H1 (cell line): Measurements from ENCODE around the gene AP1G2. TPM values are rescaled to one million over a fixed set of nuclear protein-coding genes. Genes with fewer than 3 reads are reported as not detected.

Experiments used
- CTCF ChIA-PET: fragments of 300-600 bp; sonication (Branson Sonifier 250); formaldehyde crosslinking; loops from one replicate; lab custom pipeline; 2021; ENCODE audit not compliant: partially characterized antibody; lab: Charles Lee
- POLR2A ChIA-PET: fragments of 300-600 bp; sonication (Branson Sonifier 250); formaldehyde crosslinking; loops from one replicate; lab custom pipeline; 2021; ENCODE audit warnings: inconsistent platforms; ENCODE audit not compliant: partially characterized antibody; lab: Charles Lee
- DNase-seq, 2 experiments: peaks; one replicate each; pipeline versions ENCODE4 v3.0.0 to v3.0.0-alpha.2; 2010 to 2022; ENCODE audit warnings: low spot score in 2 of 2, low read depth in 1 of 2, mixed read lengths in 1 of 2
- FAIRE-seq: peaks from 2 replicates; lab custom pipeline; 2011; peaks lifted over from hg19 to GRCh38; lab: Jason Lieb, UNC
- H2AFZ ChIP-seq: 2 replicates; pipeline ENCODE4 v1.8.1; 2012; ENCODE audit warnings: low read length, inconsistent platforms
- H2AK5ac ChIP-seq: 2 replicates; pipeline ENCODE4 v1.6.1; 2013; ENCODE audit warnings: low read depth, low read length
- H2BK120ac ChIP-seq: replicated peaks from 2 replicates; pipeline ENCODE3; 2013; ENCODE audit warnings: low read depth, low read length, inconsistent platforms
- H2BK12ac ChIP-seq: 2 replicates; pipeline ENCODE4 v1.6.1; 2013; ENCODE audit warnings: low read depth, low read length
- H2BK15ac ChIP-seq: 2 replicates; pipeline ENCODE4 v1.6.1; 2013; ENCODE audit warnings: low read length
- H2BK20ac ChIP-seq: 2 replicates; pipeline ENCODE4 v1.6.1; 2013; ENCODE audit warnings: low read length
- H2BK5ac ChIP-seq: 2 replicates; pipeline ENCODE4 v1.6.1; 2013; ENCODE audit warnings: low read depth, low read length
- H3K14ac ChIP-seq: 2 replicates; pipeline ENCODE4 v1.6.1; 2013; ENCODE audit warnings: inconsistent platforms; ENCODE audit not compliant: insufficient read length
- H3K18ac ChIP-seq: 2 replicates; pipeline ENCODE4 v1.6.1; 2013; ENCODE audit warnings: low read length; ENCODE audit errors: extremely low read depth
- H3K23ac ChIP-seq: 2 replicates; pipeline ENCODE4 v1.6.1; 2013; ENCODE audit warnings: inconsistent platforms; ENCODE audit not compliant: insufficient read length
- H3K23me2 ChIP-seq: 2 replicates; pipeline ENCODE4 v1.6.1; 2013; ENCODE audit warnings: low read depth, low read length
- H3K27ac ChIP-seq: 2 replicates; pipeline ENCODE4 v1.6.1; 2011; ENCODE audit warnings: low read depth, low read length, inconsistent platforms
- H3K27me3 ChIP-seq, 4 experiments: replicated peaks in 1 of 4; 1 replicate in 1 of 4; 2 replicates in 3 of 4; pipeline versions ENCODE4 v1.6.1 to v1.8.1; 2011 to 2013; ENCODE audit warnings: low read length in 3 of 4, mild to moderate bottlenecking in 3 of 4, inconsistent platforms in 2 of 4, mixed read lengths in 2 of 4, moderate library complexity in 1 of 4; ENCODE audit not compliant: control insufficient read depth in 3 of 4, insufficient read depth in 3 of 4; ENCODE audit errors: extremely low read depth in 1 of 4
- H3K36me3 ChIP-seq, 4 experiments: 2 replicates each; pipeline versions ENCODE4 v1.6.1 to v1.8.1; 2011 to 2013; ENCODE audit warnings: mild to moderate bottlenecking in 4 of 4, low read length in 3 of 4, moderate library complexity in 2 of 4, control low read depth in 1 of 4, inconsistent platforms in 1 of 4; ENCODE audit not compliant: insufficient read depth in 4 of 4, control insufficient read depth in 2 of 4
- H3K4ac ChIP-seq: replicated peaks from 2 replicates; pipeline ENCODE3; 2013; ENCODE audit warnings: low read length, low read depth, mixed read lengths, inconsistent platforms; ENCODE audit not compliant: insufficient read length
- H3K4me1 ChIP-seq, 4 experiments: replicated peaks in 1 of 4; 1 replicate in 1 of 4; 2 replicates in 3 of 4; pipeline versions ENCODE4 v1.6.1 to v1.8.1; 2011 to 2013; ENCODE audit warnings: low read length in 3 of 4, inconsistent platforms in 2 of 4, mixed read lengths in 1 of 4; ENCODE audit not compliant: insufficient read depth in 4 of 4, control insufficient read depth in 3 of 4
- H3K4me2 ChIP-seq, 2 experiments: 2 replicates each; pipeline versions ENCODE4 v1.6.1 to v1.8.1; 2011 to 2013; ENCODE audit warnings: low read depth in 2 of 2, low read length in 2 of 2, control low read depth in 1 of 2, inconsistent platforms in 1 of 2, mild to moderate bottlenecking in 1 of 2; ENCODE audit not compliant: insufficient read depth in 1 of 2
- H3K4me3 ChIP-seq, 4 experiments: fragments of 200-600, 300-600 bp in 1 of 4; sonication (generic), shearing (Covaris generic), sonication (Bioruptor Twin) in 1 of 4; 2 replicates each; pipeline versions ENCODE4 v1.5.1 to v1.8.1; 2011 to 2016; ENCODE audit warnings: low read length in 4 of 4, low read depth in 3 of 4, control low read depth in 2 of 4, inconsistent platforms in 2 of 4, mild to moderate bottlenecking in 2 of 4, mixed read lengths in 1 of 4, moderate library complexity in 1 of 4; ENCODE audit not compliant: insufficient read depth in 2 of 4; ENCODE audit errors: extremely low read depth in 1 of 4
- H3K56ac ChIP-seq: replicated peaks from 2 replicates; pipeline ENCODE3; 2013; ENCODE audit warnings: low read depth, mild to moderate bottlenecking, mixed read lengths, low read length, inconsistent platforms; ENCODE audit not compliant: insufficient read length
- H3K79me1 ChIP-seq: 2 replicates; pipeline ENCODE4 v1.6.1; 2013; ENCODE audit warnings: low read depth, low read length, control low read depth
- H3K79me2 ChIP-seq, 2 experiments: 2 replicates each; pipeline versions ENCODE4 v1.6.1 to v1.8.1; 2012 to 2013; ENCODE audit warnings: low read length in 2 of 2, mild to moderate bottlenecking in 2 of 2, inconsistent platforms in 1 of 2; ENCODE audit not compliant: insufficient read depth in 2 of 2, control insufficient read depth in 1 of 2
- H3K9ac ChIP-seq, 4 experiments: replicated peaks in 1 of 4; 1 replicate in 1 of 4; 2 replicates in 3 of 4; pipeline versions ENCODE4 v1.6.1 to v1.8.1; 2011 to 2013; ENCODE audit warnings: low read depth in 3 of 4, low read length in 3 of 4, control low read depth in 2 of 4, mild to moderate bottlenecking in 2 of 4, moderate library complexity in 2 of 4, inconsistent platforms in 1 of 4; ENCODE audit errors: extremely low read depth in 1 of 4
- H3K9me3 ChIP-seq, 2 experiments: 2 replicates each; pipeline versions ENCODE4 v1.6.1 to v1.8.1; 2012 to 2013; ENCODE audit warnings: mild to moderate bottlenecking in 2 of 2, moderate library complexity in 2 of 2, control low read depth in 1 of 2, inconsistent platforms in 1 of 2, low read depth in 1 of 2, low read length in 1 of 2, mixed read lengths in 1 of 2; ENCODE audit not compliant: insufficient read depth in 2 of 2
- H4K20me1 ChIP-seq, 2 experiments: replicated peaks in 1 of 2; 2 replicates each; pipeline versions ENCODE3 to v1.8.1; 2011 to 2013; ENCODE audit warnings: inconsistent platforms in 2 of 2, low read length in 2 of 2, mild to moderate bottlenecking in 1 of 2; ENCODE audit not compliant: insufficient read depth in 2 of 2, control insufficient read depth in 1 of 2
- H4K5ac ChIP-seq: 2 replicates; pipeline ENCODE4 v1.6.1; 2013; ENCODE audit warnings: low read length, low read depth, mixed read lengths, inconsistent platforms; ENCODE audit not compliant: insufficient read length
- H4K8ac ChIP-seq: 2 replicates; pipeline ENCODE4 v1.8.0; 2013; ENCODE audit warnings: mild to moderate bottlenecking, moderate library complexity, low read length, inconsistent platforms; ENCODE audit not compliant: insufficient read depth; ENCODE audit errors: extremely low read depth
- H4K91ac ChIP-seq: replicated peaks from 2 replicates; pipeline ENCODE3; 2013; ENCODE audit warnings: low read length, mixed read lengths, inconsistent platforms; ENCODE audit not compliant: insufficient read length
- JUN ChIP-seq: IDR thresholded peaks from 2 replicates; pipeline ENCODE4 v1.6.1; 2011; ENCODE audit warnings: low read depth, mild to moderate bottlenecking, improper control_type of control experiment, low read length
- POLR2AphosphoS5 ChIP-seq: IDR thresholded peaks from 2 replicates; pipeline ENCODE4 v1.6.1; 2011; ENCODE audit warnings: low read depth, low read length
- WGBS, 2 experiments: shearing (Covaris generic) in 1 of 2; methylation state at CpG; one replicate each; pipeline versions ENCODE4 v1.1.6 to v1.1.7; 2013 to 2015; ENCODE audit warnings: low lambda C conversion rate in 2 of 2, mixed read lengths in 2 of 2, inconsistent platforms in 1 of 2, low coverage in 1 of 2, missing lambda C conversion rate in 1 of 2; ENCODE audit not compliant: insufficient replicate concordance in 2 of 2, insufficient coverage in 1 of 2, insufficient read length in 1 of 2; ENCODE audit errors: extremely low coverage in 1 of 2, missing lambda C conversion rate in 1 of 2; 5-methylcytosine and 5-hydroxymethylcytosine counted together
- polyA plus RNA-seq, 7 experiments: library from polyadenylated mRNA; depleted of rRNA in 3 of 7; stranded (reverse) in 5 of 7; unstranded in 2 of 7; fragments of >200 nt in 5 of 7; fragments of 200-250 nt in 2 of 7; gene quantifications; 1 replicate in 5 of 7; 2 replicates in 1 of 7; 4 replicates in 1 of 7; pipeline versions ENCODE4 v1.2.1 to v1.2.3, GENCODE V29; 2011 to 2013; ENCODE audit warnings: missing spikeins in 2 of 7, mixed read lengths in 2 of 7
- total RNA-seq: library from RNA; stranded (reverse); fragmentation: NEBNext Ultra II Directional; extraction: Animal tissue kit (Norgen Biotek cat#: 25700); gene quantifications from 2 replicates; pipeline ENCODE4 v1.2.1, GENCODE V29; 2021

The AP1G2 gene
- total and polyA plus RNA-seq, 2 of the 8 experiments (the other 6 are each of a cell fraction or from before 2014, with no cell fraction given) = 70.9 to 134 TPM

- H3K79me1 ChIP-seq = 0 out of 2 replicates have a peak, but pooled peaks cover 7% of the 10 kb centered on the region
- no peak overlapping the region for H2AFZ ChIP-seq
- peaks cover 0 to 17% (median 10%) of the 10 kb centered on the region in 4 experiments; a peak in 6 of 7 replicates for H3K4me1 ChIP-seq
- H2BK15ac ChIP-seq = no peak overlapping the region
- H4K5ac ChIP-seq = no peak overlapping the region
- no peak overlapping the region for H3K14ac ChIP-seq
- H4K8ac ChIP-seq = peak overlapping the region; percentile 64; the same call in 1 of the 2 replicates
- peaks cover 0 to 19% of the 10 kb centered on the region in 2 experiments; a peak in 2 of 4 replicates for H3K79me2 ChIP-seq
- ChIA-PET CTCF (interaction anchor here (0.6 to 70.5 kb wide), 6 partner anchors 29 to 228 kb away, joined by 3 to 2092 read pairs (median 32); partner anchors contain the start of gene NGDN), POLR2A (interaction anchor here (1.3 to 52.7 kb wide), 4 partner anchors 10 to 78 kb away, joined by 4 to 1523 read pairs (median 492); partner anchors contain the start of genes AP1G2, NGDN and ZFHX2)
- peak overlapping the region; percentile 39; the same call in 1 of the 2 replicates for H2BK12ac ChIP-seq
- H3K9me3 ChIP-seq = no peaks in the 10 kb centered on the region
- peak overlapping the region; percentile 56 to 87 (median 80) for H3K4me3 ChIP-seq
- TF ChIP-seq JUN = no peak
- 0 out of 2 replicates have a peak, but pooled peaks have one; percentile 40 for TF ChIP-seq POLR2AphosphoS5
- H3K23ac ChIP-seq = no peak overlapping the region
- no peaks in the 10 kb centered on the region for H3K27me3 ChIP-seq
- DNase-seq (no peak), FAIRE-seq (no peak)
- H2BK5ac ChIP-seq = peak overlapping the region; percentile 93
- H3K56ac ChIP-seq = no peak overlapping the region
- 67% methylated on average over 17 of the region's 17 CpGs; no CpG with 5 or more reads in 1 of the 2 experiments for WGBS, 2 experiments
- no peak overlapping the region for H3K27ac ChIP-seq
- H3K18ac ChIP-seq = no peak overlapping the region
- H4K20me1 ChIP-seq = peaks cover 0 to 3% of the 10 kb centered on the region in 2 experiments
- peak overlapping the region; percentile 80 to 93 for H3K4me2 ChIP-seq
- no peak overlapping the region for H2BK120ac ChIP-seq
- H3K9ac ChIP-seq = peak overlapping the region in 1 of 4 experiments; percentile 37; a peak in 2 of 7 replicates
- peak overlapping the region; percentile 34 for H4K91ac ChIP-seq
- no peak overlapping the region for H2AK5ac ChIP-seq
- H2BK20ac ChIP-seq = no peak overlapping the region
- H3K23me2 ChIP-seq = peaks cover 7% of the 10 kb centered on the region
- peaks cover 5 to 26% (median 10%) of the 10 kb centered on the region in 4 experiments; a peak in 7 of 8 replicates for H3K36me3 ChIP-seq
- peak overlapping the region; percentile 82 for H3K4ac ChIP-seq
These were observed 10.7 kb downstream of the AP1G2 start for GRCh38 chr14:23556700-23557440.
